NCI-H748 (cell line): Measurements from ENCODE around the gene KCTD21.

Experiments
- DNase-seq: peaks from one replicate; lab custom pipeline; 2025; ENCODE audit not compliant: unreplicated experiment; lab: John Stamatoyannopoulos, UW

Gene KCTD21

GRCh38 chr11:78147807-78148206 lies 40.6 kb downstream of the KCTD21 start:
- peak; percentile 88 for DNase-seq

- DNase-seq = no peak
These were observed 42.9 kb downstream of the KCTD21 start for GRCh38 chr11:78145511-78146025.

- no peak for DNase-seq
These were observed 47.9 kb downstream of the KCTD21 start for GRCh38 chr11:78140392-78141077.

- DNase-seq = peak; percentile 94
These were observed 48.7 kb downstream of the KCTD21 start, which contains the start of gene ALG8 for GRCh38 chr11:78139422-78140391. Gene ALG8, minus strand, starts transcription at chr11:78139626. Its CDS starts 38 bp downstream, at chr11:78139588.

- peak; percentile 35 for DNase-seq
These were observed 49.6 kb downstream of the KCTD21 start for GRCh38 chr11:78138694-78139421.

- DNase-seq = no peak
These were observed 50.1 kb downstream of the KCTD21 start for GRCh38 chr11:78138291-78138690.

- DNase-seq = no peak
These were observed 56.0 kb downstream of the KCTD21 start for GRCh38 chr11:78132475-78132874.

GRCh38 chr11:78131956-78132355 lies 56.5 kb downstream of the KCTD21 start:
- DNase-seq = no peak

- DNase-seq = no peak
These were observed 61.0 kb downstream of the KCTD21 start for GRCh38 chr11:78127403-78127802.
